ENCODE results near the gene NPIPA7.
"Not testable (repeated sequence)": the region's sequence is repeated elsewhere in the genome, so short reads cannot be mapped to it uniquely, and the experiment has no call there.

DNA sequence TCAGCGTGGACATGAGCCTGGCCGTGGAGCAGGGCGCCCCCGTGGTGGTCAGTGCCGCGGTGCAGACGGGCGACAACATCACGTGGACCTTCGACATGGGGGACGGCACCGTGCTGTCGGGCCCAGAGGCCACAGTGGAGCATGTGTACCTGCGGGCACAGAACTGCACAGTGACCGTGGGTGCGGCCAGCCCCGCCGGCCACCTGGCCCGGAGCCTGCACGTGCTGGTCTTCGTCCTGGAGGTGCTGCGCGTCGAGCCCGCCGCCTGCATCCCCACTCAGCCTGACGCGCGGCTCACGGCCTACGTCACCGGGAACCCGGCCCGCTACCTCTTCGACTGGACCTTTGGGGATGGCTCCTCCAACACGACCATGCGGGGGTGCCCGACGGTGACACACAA, 14.8 kb upstream of the NPIPA7 start:
- TF ChIP-seq POLR2A (IDR thresholded peaks at IDR 0.05); POLR2AphosphoS5 (IDR thresholded peaks at IDR 0.05; ENCODE audit: insufficient read depth in 1 of 2, low read depth in 1 of 2): not testable (repeated sequence)
- TF ChIP-seq, protein P1, sequence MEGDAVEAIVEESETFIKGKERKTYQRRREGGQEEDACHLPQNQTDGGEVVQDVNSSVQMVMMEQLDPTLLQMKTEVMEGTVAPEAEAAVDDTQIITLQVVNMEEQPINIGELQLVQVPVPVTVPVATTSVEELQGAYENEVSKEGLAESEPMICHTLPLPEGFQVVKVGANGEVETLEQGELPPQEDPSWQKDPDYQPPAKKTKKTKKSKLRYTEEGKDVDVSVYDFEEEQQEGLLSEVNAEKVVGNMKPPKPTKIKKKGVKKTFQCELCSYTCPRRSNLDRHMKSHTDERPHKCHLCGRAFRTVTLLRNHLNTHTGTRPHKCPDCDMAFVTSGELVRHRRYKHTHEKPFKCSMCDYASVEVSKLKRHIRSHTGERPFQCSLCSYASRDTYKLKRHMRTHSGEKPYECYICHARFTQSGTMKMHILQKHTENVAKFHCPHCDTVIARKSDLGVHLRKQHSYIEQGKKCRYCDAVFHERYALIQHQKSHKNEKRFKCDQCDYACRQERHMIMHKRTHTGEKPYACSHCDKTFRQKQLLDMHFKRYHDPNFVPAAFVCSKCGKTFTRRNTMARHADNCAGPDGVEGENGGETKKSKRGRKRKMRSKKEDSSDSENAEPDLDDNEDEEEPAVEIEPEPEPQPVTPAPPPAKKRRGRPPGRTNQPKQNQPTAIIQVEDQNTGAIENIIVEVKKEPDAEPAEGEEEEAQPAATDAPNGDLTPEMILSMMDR (IDR thresholded peaks at IDR 0.05), result not testable (repeated sequence)
